GM12875 (cell line): ENCODE data around the gene RAX.
"Not testable (repeated sequence)": the region's sequence is repeated elsewhere in the genome, so short reads cannot be mapped to it uniquely, and the experiment has no call there.

Experiments used
- H3K4me3 ChIP-seq: one replicate; pipeline ENCODE4 v1.5.1; 2011; ENCODE audit warnings: low read depth, low read length, control low read depth
- CTCF ChIP-seq: IDR thresholded peaks from 2 replicates; pipeline ENCODE4 v1.5.1; 2011; ENCODE audit warnings: low read depth, mild to moderate bottlenecking, control low read depth, inconsistent platforms, low read length, moderate library complexity, borderline replicate concordance; ENCODE audit not compliant: insufficient read depth

Gene RAX

GRCh38 chr18:59264651-59265245 lies 8.5 kb downstream of the RAX start:
- no peak overlapping the region for H3K4me3 ChIP-seq
- TF ChIP-seq CTCF, result no peak

GRCh38 chr18:59264121-59264571 lies 9.1 kb downstream of the RAX start:
- no peak for TF ChIP-seq CTCF
- no peak overlapping the region for H3K4me3 ChIP-seq

- TF ChIP-seq CTCF, result no peak
- no peak overlapping the region for H3K4me3 ChIP-seq
These were observed 9.6 kb downstream of the RAX start for GRCh38 chr18:59263661-59264060.

GRCh38 chr18:59262243-59262642 lies 11.0 kb downstream of the RAX start:
- H3K4me3 ChIP-seq, result not testable (repeated sequence)

- not testable (repeated sequence) for H3K4me3 ChIP-seq
These were observed 11.4 kb downstream of the RAX start for GRCh38 chr18:59261842-59262241.

GRCh38 chr18:59255491-59255890 lies 17.8 kb downstream of the RAX start:
- H3K4me3 ChIP-seq, result not testable (repeated sequence)

- TF ChIP-seq CTCF, result peak; percentile 61; the same call in 1 of the 2 replicates
- no peak overlapping the region for H3K4me3 ChIP-seq
These were observed 24.0 kb downstream of the RAX start for GRCh38 chr18:59249199-59249774.

GRCh38 chr18:59246796-59247195 lies 26.5 kb downstream of the RAX start:
- no peak overlapping the region for H3K4me3 ChIP-seq
- no peak for TF ChIP-seq CTCF

GRCh38 chr18:59242906-59243305 lies 30.3 kb downstream of the RAX start:
- no peak for TF ChIP-seq CTCF

More at GRCh38 chr18:59242906-59243305, 30.3 kb downstream of the RAX start:
- no peak overlapping the region for H3K4me3 ChIP-seq
